ENCODE measurements around the gene CCDC192.
A peak's percentile ranks its signal among the peaks of the same experiment; 100 is the strongest.

Gene CCDC192

GRCh38 chr5:127928053-127928452 lies 224.9 kb downstream of the CCDC192 start:
- DNase-seq: no peak

GRCh38 chr5:127930311-127930710 lies 227.1 kb downstream of the CCDC192 start:
- no peak for DNase-seq

GRCh38 chr5:127931396-127931795 lies 228.2 kb downstream of the CCDC192 start:
- DNase-seq: no peak

DNA sequence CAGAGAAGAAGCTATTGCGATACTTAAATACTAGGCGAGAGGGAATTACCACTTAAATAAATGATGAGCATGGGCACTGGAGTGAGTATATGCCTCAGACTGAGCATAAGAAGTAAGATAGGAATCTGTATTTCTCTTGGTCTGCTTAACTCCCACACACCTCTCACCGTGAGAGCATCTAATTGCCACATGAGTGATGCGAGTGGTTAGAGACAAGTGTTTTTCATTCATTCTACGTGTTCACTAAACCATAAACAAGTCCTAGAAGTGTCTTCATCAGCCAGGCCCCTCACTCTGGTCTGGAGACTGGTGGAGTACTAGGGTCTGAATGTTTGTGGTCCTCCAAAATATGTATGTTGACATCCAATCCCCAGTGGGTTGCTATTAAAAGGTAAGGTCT lies 230.2 kb downstream of the CCDC192 start:
- no peak for DNase-seq

DNA sequence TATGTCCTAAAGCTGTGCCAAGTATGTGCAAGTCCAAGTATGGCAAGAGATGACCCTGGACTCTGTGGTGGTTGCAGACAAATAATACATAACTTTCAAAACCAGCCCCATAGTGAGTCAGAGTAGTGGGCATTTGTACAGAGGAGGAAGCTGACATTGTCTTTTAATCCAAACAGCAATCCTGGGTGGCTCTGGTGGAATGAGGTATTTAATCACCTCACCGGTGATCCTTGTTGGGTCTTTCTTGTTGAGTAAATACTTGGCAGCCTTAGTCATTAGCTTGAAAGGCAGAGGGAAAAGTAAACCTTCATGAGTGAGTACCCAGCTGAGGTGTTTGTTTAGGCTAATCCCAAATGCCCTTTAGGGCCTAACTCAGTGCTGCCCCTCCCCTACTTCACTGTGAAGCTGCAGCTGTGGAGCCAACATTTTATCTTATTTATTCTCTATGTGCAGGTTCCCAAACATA lies 231.6 kb downstream of the CCDC192 start:
- DNase-seq: no peak

GRCh38 chr5:127935398-127935797 lies 232.2 kb downstream of the CCDC192 start:
- DNase-seq: no peak

GRCh38 chr5:127936439-127936972 lies 233.3 kb downstream of the CCDC192 start:
- DNase-seq: peak; percentile 25

DNA sequence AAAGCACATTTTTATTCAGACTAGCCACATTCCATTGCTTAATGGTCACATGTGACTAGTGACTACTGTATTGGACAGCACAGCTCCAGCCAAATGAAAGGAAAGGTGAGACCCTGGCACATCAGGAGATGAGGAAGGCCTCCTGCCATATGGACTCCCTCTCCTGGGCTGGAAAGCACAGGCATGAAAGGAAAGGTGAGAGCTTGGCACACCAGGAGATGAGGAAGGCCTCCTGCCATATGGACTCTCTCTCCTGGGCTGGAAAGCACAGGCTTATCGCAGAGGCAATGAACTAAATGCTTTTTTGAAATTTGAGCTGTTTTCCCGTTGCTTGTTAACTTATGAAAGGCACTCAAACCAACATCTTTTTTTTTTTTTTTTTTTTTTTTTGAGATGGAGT lies 235.6 kb downstream of the CCDC192 start:
- DNase-seq: no peak

DNA sequence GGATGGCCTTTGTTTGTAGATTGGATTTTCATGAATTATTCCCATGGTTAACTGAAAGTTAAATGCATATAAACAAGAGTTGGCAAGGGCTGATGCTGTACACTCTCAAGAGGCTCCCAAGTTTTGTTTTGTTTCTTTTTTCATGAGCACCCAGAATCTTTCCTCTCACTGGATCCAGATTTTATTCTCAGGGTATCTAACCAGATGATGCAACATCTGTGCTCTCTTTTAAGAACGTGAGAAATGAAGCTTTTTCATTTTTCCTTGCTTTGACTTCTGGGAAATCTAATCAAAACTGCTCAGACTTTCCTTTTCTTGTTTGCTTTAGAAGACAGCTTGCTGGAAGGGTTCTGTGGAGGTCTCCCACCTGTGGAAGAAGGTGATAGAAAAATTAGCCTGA lies 237.7 kb downstream of the CCDC192 start:
- DNase-seq: no peak

DNA sequence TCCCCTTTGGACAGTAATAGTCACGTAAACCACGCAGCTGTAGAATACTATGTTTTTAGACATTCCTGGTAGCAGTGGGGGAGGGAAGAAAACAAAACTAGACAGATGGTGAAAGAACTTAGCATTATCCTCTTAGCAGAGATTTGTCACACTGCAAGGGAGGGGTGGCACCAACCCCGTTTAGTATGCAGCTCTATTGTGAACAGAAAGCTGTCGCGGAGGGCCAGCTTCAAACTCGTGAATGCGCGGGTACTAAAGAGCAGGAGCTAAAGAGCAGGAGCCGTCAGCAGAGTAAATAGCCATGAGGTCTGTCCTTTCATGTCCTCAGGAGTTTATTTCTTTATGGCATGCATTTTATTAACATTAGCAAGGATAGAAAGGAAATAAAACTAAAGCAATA lies 238.5 kb downstream of the CCDC192 start:
- no peak for DNase-seq

DNA sequence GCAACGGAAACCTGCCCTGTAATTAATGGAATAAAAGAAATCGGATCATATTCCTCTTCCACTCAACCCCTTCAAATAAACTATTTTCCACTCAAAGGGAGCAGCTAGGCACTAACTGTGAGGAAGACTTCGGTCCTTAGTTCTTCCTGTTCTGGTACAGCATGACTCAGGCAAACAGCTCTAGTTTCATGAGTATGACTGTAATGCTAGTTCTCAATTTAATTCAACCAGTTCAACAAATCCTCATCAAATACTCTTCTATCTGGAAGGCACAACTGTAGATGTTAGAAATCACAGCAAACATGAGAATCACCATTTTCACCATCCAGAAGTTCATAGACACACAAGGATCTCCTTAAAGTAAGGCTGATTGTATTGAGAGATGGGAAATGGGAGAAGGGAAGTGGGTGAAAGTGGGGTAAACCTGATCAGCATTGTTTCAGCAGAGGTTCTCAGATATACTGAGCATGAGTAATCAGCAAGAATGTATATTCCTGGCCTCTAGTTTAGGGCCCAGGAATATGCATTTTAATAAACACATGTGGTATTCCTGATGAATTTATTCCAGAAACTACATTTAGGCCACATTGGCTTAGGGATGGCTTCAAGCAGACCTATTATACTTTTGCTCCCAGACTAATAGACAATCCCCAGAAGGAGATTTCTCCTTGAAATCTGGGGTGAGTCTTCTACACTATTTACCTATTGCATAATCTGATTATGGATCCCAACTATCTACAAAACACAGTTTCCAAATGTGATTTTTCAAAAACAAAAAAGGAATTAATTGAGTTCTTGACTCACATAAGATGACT lies 239.3 kb downstream of the CCDC192 start:
- DNase-seq: no peak

DNA sequence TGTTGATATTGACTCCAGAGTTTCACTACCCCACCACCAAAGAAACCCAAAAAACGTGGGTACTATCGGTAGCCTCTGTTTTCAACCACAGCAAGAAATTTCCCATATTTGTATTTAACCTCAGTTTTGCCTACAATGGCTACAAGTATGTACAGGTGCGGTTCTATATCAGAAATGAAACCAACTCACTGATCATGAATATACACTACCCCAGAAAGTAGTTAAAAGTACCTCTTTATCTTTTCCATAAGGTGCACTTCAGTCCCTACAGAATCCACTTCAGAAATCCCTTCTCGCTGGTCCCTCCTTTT lies 239.8 kb downstream of the CCDC192 start:
- no peak for DNase-seq

DNA sequence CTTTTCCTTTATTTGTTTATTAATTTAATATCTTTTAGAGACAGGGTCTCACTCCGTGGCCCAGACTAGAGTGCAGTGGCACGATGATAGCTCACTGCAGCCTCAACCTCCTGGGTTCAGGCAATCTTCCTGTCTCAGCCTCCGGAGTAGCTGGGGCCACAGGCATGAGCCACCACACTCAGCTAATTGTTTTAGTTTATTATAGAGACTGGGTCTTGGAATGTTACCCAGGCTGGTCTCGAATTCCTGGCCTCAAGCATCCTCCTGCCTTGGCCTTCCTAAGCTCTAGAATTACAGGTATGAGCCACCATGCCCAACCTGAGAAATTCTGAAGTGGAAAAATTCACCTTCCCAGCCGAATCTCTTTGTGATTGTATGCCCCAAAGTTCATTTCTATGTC lies 240.9 kb downstream of the CCDC192 start:
- DNase-seq: no peak

DNA sequence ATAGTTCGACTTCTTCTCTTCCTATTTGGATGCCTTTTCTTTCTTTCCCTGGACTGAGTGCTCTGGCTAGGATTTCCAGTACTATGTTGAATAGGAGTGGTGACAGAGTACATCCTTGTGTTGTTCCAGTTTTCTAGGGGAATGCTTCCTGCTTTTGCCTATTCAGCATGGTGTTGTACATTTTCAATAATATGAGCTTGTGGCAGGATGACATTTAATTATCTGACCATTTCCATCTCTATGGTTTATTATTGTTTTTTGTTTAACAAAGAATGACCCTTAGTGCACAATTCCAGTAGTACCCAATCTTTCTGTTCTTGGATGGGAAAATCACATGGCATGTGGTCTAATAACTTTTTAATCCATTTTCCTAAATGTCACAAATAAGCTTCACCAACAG lies 244.8 kb downstream of the CCDC192 start:
- DNase-seq: no peak

DNA sequence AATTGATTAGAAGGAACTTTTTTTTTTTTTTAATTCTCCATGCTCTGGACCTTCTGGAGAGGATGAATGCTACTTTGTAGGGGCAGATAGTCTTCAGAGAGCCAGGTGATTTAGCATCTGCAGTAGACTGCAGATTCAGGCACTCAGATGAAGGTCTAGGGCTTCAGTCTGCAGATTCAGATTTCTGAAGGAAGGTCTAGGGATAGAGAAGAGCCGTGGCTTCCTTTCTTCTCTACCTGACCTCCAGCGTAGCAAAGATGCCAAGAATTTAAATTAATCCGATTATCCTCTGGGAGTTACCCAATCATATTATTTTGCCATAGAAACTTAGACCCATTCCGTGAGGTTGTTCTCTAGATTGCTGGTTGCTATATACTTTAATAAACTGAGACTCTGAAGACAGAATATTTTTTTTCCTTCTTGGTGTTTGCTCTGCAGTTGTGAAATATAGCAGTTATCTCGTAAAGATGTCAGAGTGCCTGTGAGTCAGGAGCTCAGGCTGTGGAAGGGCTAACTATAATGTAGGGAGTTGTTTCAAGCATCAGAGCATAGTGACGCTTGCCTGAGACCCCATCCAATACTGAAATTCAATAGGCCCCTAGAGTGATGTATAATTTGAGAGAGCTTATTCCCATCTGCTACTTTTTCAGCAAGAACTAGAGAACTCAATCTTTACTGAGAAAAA lies 247.7 kb downstream of the CCDC192 start:
- no peak for DNase-seq

DNA sequence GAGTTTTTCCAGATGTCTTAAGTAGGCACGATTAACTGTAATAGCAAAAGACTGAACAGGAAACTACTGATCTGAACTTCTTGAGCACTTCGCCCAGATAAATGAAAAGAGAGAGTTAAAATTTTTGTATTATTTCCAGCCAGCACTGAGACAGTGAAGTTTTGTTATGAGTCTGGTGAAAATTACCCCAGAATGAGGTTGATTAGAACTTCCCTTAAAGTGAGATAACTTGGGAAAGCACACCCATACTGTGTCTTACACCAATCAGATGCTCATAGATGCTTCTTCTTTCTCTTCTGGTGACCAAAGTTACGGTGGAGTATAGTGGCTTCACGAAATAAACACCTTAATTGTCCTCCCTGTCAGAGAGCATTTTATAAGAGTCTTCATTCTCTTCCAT lies 248.6 kb downstream of the CCDC192 start:
- DNase-seq: no peak

DNA sequence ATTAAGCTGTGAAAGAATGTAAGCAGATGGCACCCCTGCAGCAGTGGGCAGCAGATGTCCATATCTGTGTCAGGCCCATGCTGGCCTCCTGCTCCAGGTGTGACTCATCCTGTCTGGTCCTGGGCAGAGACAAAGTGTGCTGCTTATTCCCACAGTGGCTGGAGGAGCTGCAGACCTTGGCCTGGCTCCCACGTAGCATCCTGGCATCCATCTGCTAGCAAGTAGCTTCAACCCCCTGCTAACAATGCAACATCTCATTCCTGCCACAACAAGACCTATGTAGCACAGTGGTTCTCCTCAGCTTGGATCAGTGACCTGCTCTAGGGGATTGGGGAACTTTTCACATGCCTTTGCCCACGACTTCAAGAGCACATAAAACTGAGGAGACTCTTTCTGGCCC lies 254.0 kb downstream of the CCDC192 start:
- DNase-seq: no peak

DNA sequence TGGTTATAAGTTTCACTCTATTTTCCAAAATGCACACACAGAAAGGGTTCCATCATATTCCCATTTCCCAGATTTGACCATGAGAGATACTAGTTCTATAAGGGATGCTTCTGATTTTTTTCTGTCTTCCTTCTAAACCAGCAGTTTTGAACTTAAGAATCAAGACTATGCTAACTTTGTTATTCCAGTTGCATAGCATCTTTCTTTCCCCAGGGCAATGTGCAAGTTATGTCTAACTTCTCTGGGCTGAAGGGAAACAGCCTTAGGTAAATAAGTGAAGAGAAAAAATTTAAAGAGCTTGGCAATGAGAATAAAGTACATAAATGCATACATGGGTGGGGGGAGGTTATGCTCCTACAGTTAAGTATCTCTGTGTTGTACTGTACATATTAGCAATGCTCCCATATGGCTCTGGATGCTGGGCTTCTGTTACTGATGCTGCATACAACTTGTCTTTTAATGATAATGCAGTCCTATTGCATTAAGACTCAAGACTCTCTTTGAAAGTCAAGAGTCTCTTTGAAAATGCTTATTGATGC lies 254.6 kb downstream of the CCDC192 start:
- DNase-seq: no peak

- DNase-seq: no peak
Observed at GRCh38 chr5:127958421-127959011, 255.3 kb downstream of the CCDC192 start.

GRCh38 chr5:127959152-127959764 lies 256.1 kb downstream of the CCDC192 start:
- DNase-seq: peak; percentile 5

- DNase-seq: no peak
Observed at GRCh38 chr5:127960270-127960691, 257.1 kb downstream of the CCDC192 start.

DNA sequence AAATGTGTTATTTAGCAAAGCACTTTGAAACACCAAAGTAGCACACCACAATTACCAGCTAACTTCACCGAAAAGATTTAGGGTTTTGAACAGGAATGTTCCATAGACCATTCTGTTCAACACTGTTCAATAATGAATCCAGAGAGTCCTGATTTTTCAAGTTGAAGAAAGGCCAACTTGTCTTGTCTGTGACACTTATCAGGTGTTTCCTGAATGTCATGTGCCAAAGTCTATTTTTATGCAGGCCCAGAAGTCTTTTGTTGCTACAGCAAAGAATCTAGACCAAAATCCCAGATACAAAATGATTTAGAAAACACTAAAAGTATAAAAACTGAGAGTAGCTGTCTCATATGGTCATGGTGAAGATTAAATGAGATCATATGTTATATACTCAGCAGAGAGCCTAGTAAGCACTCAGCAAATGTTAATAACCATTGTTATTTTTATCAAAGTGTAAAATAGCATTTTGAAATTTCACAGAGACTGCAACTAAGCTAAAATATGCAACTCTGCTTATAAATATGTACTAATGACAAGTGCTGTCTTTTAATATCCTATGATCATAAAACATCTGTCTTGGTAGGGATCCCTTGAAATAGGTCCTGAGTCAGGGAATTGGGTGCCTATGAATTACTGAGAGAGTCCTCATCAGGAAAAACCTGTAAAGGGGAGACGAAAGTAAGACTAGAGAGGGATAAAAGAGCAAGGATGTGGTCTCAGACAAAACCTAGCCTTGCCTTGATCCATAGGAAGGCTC lies 258.0 kb downstream of the CCDC192 start:
- no peak for DNase-seq
